Stimulated activated naive CD8-positive, alpha-beta T cell treated with anti-CD3 and anti-CD28 coated beads, Interleukin-15, Interleukin-2, amounts not matched to agents 100 ng/mL and 50 ng/mL, for 24 hours (primary cell): ENCODE measurements around the gene PRKCE.
A peak's percentile ranks its signal among the peaks of the same experiment; 100 is the strongest.

Experiments used
- H3K27ac Mint-ChIP-seq: one replicate; pipeline ENCODE4 v1.8.0; 2021; ENCODE audit warnings: mild to moderate bottlenecking, mixed read lengths
- H3K27me3 Mint-ChIP-seq: one replicate; pipeline ENCODE4 v1.8.0; 2021; ENCODE audit warnings: mixed read lengths
- H3K36me3 Mint-ChIP-seq: one replicate; pipeline ENCODE4 v1.8.0; 2021; ENCODE audit warnings: low read depth, mixed read lengths
- H3K4me1 Mint-ChIP-seq: one replicate; pipeline ENCODE4 v1.8.0; 2021; ENCODE audit warnings: low read depth, mixed read lengths
- H3K4me3 Mint-ChIP-seq: one replicate; pipeline ENCODE4 v1.8.0; 2021; ENCODE audit warnings: mild to moderate bottlenecking, mixed read lengths
- H3K9me3 Mint-ChIP-seq: one replicate; pipeline ENCODE4 v1.8.0; 2021; ENCODE audit warnings: mixed read lengths

The PRKCE gene

GRCh38 chr2:46171411-46171953 is 520.0 kb downstream of the PRKCE start:
- no peaks in the 10 kb centered on the region for H3K9me3 Mint-ChIP-seq
- H3K36me3 Mint-ChIP-seq, result peaks cover 5% of the 10 kb centered on the region
- no peak overlapping the region for H3K4me3 Mint-ChIP-seq
- H3K4me1 Mint-ChIP-seq, result no peaks in the 10 kb centered on the region
- H3K27ac Mint-ChIP-seq, result no peak overlapping the region
- no peaks in the 10 kb centered on the region for H3K27me3 Mint-ChIP-seq

GRCh38 chr2:46171996-46172546 is 520.6 kb downstream of the PRKCE start:
- Mint-ChIP-seq H3K9me3 (no peaks in the 10 kb centered on the region), H3K4me1 (no peaks in the 10 kb centered on the region), H3K27me3 (no peaks in the 10 kb centered on the region), H3K4me3 (no peak overlapping the region), H3K36me3 (peaks cover 5% of the 10 kb centered on the region), H3K27ac (no peak overlapping the region)

GRCh38 chr2:46173030-46173429 is 521.6 kb downstream of the PRKCE start:
- Mint-ChIP-seq H3K27ac (no peak overlapping the region), H3K27me3 (no peaks in the 10 kb centered on the region), H3K4me3 (no peak overlapping the region), H3K9me3 (no peaks in the 10 kb centered on the region), H3K36me3 (peaks cover 4% of the 10 kb centered on the region), H3K4me1 (peaks cover 3% of the 10 kb centered on the region)

GRCh38 chr2:46173636-46174250 is 522.3 kb downstream of the PRKCE start:
- Mint-ChIP-seq H3K9me3 (no peaks in the 10 kb centered on the region), H3K4me3 (no peak overlapping the region), H3K27me3 (no peaks in the 10 kb centered on the region), H3K36me3 (no peaks in the 10 kb centered on the region), H3K4me1 (peaks cover 6% of the 10 kb centered on the region), H3K27ac (no peak overlapping the region)

DNA sequence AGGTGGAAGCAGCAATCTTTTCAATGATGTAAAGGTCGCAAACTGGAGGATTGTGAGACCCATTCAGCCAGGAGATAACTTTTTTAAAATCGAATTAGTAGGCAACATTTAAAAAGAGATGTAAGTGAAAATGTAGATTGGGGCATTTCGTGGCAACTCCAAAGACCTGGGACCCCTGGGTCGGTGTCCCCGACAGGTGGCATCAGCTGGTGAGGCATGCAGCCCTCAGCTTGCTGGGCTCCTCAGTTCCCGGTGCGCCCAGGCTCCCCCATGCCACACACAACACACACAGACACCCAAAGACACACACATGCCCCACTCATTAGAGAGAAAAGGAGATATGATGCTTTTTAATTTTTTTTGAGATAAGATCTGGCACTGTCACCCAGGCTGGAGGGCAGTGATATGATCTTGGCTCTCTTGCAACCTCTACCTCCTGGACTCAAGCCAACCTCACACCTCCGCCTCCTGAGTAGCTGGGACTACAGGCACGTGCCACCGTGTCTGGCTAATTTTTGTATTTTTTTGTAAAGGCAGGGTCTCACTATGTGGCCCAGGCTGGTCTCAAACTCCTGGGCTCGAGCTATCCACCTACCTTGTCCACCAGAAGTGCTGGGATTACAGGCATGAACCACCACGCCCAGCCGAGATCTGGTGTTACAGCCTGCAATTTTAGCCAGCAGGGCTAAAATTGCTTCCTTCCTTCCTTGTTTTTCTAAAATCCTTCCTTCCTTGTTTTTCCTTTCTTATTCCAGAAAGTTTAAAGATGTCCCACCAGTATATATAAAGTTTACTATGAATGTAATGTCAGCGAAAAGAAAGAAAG is 523.1 kb downstream of the PRKCE start:
- no peak overlapping the region for H3K27ac Mint-ChIP-seq
- no peaks in the 10 kb centered on the region for H3K9me3 Mint-ChIP-seq
- no peak overlapping the region for H3K4me3 Mint-ChIP-seq
- H3K27me3 Mint-ChIP-seq, result no peaks in the 10 kb centered on the region
- H3K36me3 Mint-ChIP-seq, result no peaks in the 10 kb centered on the region
- peaks cover 13% of the 10 kb centered on the region for H3K4me1 Mint-ChIP-seq

GRCh38 chr2:46175419-46175818 is 523.9 kb downstream of the PRKCE start:
- Mint-ChIP-seq H3K4me3 (no peak overlapping the region), H3K4me1 (peaks cover 13% of the 10 kb centered on the region)

GRCh38 chr2:46177461-46178089 is 526.1 kb downstream of the PRKCE start:
- no peak overlapping the region for H3K27ac Mint-ChIP-seq
- H3K36me3 Mint-ChIP-seq, result no peaks in the 10 kb centered on the region
- no peaks in the 10 kb centered on the region for H3K27me3 Mint-ChIP-seq

More at GRCh38 chr2:46175419-46175818, 523.9 kb downstream of the PRKCE start:
- Mint-ChIP-seq H3K27me3 (no peaks in the 10 kb centered on the region), H3K9me3 (no peaks in the 10 kb centered on the region), H3K27ac (no peak overlapping the region), H3K36me3 (no peaks in the 10 kb centered on the region)

DNA sequence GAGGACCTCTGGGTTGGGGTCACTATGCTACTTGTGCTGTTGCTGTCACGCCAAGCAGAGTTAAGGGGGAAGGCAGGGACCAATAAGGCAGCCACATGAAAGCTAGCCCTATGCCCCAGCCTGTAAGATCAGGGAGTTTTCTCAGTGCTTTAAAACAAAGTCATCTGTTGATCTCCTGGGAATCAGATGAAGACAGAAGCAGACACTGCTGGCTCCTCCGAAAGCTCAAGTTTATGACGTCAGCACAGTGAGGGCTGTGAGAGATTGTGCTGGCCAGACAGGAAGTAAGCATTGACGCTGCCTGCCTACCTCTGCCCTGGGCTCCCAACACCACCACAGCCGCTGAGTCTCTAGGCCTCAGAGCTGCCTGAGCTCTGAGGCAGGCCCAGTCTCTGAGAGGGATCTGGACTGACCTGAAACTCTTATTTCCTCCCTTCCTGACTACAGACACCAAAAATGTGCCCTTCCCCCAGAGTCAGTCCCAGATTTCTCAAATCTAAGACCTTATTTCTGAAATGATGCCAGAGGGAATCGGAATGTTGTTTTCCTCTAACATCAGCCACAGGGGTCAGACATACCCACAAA is 527.7 kb downstream of the PRKCE start:
- Mint-ChIP-seq H3K27me3 (no peaks in the 10 kb centered on the region), H3K4me3 (no peak overlapping the region), H3K9me3 (no peaks in the 10 kb centered on the region), H3K4me1 (peaks cover 13% of the 10 kb centered on the region), H3K36me3 (no peaks in the 10 kb centered on the region), H3K27ac (peak overlapping the region; percentile 30)

More at GRCh38 chr2:46177461-46178089, 526.1 kb downstream of the PRKCE start:
- Mint-ChIP-seq H3K4me3 (no peak overlapping the region), H3K9me3 (no peaks in the 10 kb centered on the region), H3K4me1 (peaks cover 13% of the 10 kb centered on the region)

DNA sequence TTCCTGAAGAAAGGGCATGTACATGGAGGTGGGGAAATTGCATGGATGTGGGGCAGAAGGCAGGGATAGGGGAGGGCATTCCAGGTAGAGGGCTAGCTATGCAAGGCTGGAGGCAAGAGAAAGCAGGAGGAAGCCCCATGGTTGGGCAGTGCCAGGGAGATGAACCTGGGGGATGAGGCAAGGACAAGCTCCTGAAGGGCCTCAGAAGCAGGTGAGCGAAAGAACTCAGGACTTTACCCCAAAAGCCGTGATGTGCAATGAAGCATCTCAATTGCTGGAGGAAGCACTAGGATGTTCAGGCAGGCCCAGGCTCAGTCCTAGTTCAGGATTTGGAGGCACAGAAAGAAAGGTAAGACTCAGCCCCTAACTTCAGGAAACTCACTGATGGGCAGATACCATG is 528.7 kb downstream of the PRKCE start:
- Mint-ChIP-seq H3K4me3 (no peak overlapping the region), H3K27ac (no peak overlapping the region), H3K36me3 (no peaks in the 10 kb centered on the region), H3K9me3 (no peaks in the 10 kb centered on the region), H3K4me1 (peaks cover 13% of the 10 kb centered on the region), H3K27me3 (no peaks in the 10 kb centered on the region)

- H3K4me1 Mint-ChIP-seq, result peaks cover 13% of the 10 kb centered on the region
- no peak overlapping the region for H3K27ac Mint-ChIP-seq
- no peaks in the 10 kb centered on the region for H3K36me3 Mint-ChIP-seq
- no peaks in the 10 kb centered on the region for H3K27me3 Mint-ChIP-seq
- no peaks in the 10 kb centered on the region for H3K9me3 Mint-ChIP-seq
- H3K4me3 Mint-ChIP-seq, result no peak overlapping the region
Observed at GRCh38 chr2:46181306-46181705, 529.8 kb downstream of the PRKCE start.

DNA sequence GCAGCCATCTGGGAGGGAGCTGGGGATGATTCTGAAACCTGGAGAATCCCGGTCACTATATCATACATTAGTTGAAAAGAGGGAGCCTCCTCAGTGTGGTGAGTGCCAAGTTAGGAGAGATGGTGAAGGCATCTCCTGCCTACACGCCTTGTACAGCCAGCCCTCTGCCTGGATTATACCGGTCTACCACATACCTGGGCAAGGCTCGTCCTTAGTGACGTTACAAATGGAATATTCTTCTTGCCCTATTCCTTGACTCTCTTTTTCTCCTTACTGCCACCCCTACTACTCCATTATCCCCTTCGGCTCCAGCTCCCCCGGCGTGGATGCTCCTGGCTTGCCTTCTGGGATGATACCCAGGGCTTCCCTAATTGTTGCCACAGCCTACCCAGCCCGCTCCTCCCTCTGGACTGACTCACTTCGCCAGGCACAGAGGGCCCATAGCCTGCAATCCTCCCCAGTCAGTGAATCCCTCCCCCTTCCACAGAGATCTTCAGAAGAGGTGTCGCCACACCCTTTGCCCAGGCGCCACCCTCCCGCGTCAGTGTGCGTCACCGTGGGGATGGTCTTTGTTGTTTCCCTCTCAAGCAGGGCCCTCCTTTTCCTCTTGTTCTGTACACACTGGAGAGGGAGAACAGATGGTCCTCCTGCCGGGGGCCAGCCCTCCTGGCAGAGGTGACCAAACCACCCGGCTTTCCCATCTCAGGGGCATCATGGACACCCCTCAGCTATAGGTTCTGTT is 530.5 kb downstream of the PRKCE start:
- H3K4me3 Mint-ChIP-seq, result no peak overlapping the region
- no peaks in the 10 kb centered on the region for H3K27me3 Mint-ChIP-seq
- peaks cover 16% of the 10 kb centered on the region for H3K4me1 Mint-ChIP-seq
- H3K36me3 Mint-ChIP-seq, result no peaks in the 10 kb centered on the region
- no peaks in the 10 kb centered on the region for H3K9me3 Mint-ChIP-seq
- H3K27ac Mint-ChIP-seq, result no peak overlapping the region

DNA sequence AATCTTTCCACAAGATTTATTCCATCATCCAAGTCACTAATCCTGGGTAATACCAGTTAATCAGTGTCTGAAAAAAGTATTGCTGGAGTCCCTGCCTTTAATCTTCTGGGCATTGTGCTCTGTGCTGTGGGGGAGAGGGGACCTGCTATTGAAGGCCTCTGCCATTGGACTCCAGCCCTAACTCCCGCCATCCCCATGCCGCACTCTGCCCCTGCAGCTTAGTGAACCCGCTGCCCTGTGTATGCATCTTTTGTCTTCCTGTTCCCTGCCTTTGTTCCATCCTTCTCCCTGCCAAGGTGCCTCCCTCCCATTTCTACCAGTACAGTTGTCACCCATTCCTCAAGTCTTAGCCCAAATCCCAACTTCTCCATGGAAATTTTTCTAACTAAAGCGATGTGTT is 532.0 kb downstream of the PRKCE start:
- Mint-ChIP-seq H3K27me3 (no peaks in the 10 kb centered on the region), H3K9me3 (no peaks in the 10 kb centered on the region), H3K36me3 (no peaks in the 10 kb centered on the region), H3K4me1 (peaks cover 23% of the 10 kb centered on the region), H3K4me3 (no peak overlapping the region), H3K27ac (no peak overlapping the region)

DNA sequence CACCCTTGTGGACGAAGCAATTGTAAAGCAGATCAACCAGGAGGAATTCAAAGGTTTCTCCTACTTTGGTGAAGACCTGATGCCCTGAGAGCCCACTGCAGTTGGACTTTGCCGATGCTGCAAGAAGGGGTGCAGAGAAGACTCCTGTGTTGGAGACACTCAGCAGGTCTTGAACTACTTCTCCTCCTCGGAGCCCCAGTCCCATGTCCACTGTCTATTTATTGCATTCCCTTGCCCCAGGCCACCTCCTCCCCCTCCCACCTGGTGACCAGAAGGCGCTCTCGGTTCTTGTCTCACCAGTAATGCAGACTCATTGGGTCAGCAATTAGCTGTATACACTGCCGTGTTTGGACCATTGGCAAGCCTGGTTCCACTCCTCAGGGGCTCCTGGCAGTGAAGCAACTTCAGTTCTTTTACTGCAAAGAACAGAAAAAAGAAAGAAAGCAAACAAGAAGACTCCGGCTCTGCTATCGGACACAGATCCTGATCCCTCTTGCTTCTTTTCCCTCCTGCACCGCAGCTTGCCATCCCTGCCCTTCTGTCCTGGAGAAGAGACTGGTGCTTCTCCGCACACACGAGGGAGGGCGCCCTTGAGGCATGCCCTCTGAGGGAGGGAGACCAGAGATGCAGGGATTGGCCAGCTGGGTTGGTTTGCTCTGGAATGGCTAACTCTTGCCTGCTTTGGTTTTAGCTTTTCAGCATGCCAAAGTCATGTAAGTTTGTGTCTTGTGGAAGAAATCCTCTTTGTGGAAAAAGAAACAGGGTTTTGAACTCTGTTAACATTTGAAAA is 533.5 kb downstream of the PRKCE start:
- H3K36me3 Mint-ChIP-seq, result no peaks in the 10 kb centered on the region
- H3K27ac Mint-ChIP-seq, result no peak overlapping the region
- no peaks in the 10 kb centered on the region for H3K9me3 Mint-ChIP-seq
- peaks cover 12% of the 10 kb centered on the region for H3K4me1 Mint-ChIP-seq
- no peaks in the 10 kb centered on the region for H3K27me3 Mint-ChIP-seq
- no peak overlapping the region for H3K4me3 Mint-ChIP-seq
